MM.1S (cell line): ENCODE measurements around the gene ABCC6.
"Not testable (repeated sequence)": the region's sequence is repeated elsewhere in the genome, so short reads cannot be mapped to it uniquely, and the experiment has no call there.

Experiments
- CTCF ChIP-seq: fragments of 300-600 bp; sonication (generic); IDR thresholded peaks from 2 replicates; pipeline ENCODE4 v1.5.1; 2016; ENCODE audit warnings: antibody characterized with exemption, low read length, mixed read lengths
- EZH2 ChIP-seq: fragments of 300-600 bp; sonication (generic); optimal IDR thresholded peaks from 2 replicates; pipeline ENCODE3; 2017; ENCODE audit warnings: low read depth, mild to moderate bottlenecking, antibody characterized with exemption, low read length, mixed read lengths
- EZH2phosphoT487 ChIP-seq: fragments of 300-600 bp; sonication (generic); IDR thresholded peaks from 2 replicates; pipeline ENCODE4 v1.6.1; 2018; ENCODE audit warnings: antibody characterized with exemption, low read length

DNA sequence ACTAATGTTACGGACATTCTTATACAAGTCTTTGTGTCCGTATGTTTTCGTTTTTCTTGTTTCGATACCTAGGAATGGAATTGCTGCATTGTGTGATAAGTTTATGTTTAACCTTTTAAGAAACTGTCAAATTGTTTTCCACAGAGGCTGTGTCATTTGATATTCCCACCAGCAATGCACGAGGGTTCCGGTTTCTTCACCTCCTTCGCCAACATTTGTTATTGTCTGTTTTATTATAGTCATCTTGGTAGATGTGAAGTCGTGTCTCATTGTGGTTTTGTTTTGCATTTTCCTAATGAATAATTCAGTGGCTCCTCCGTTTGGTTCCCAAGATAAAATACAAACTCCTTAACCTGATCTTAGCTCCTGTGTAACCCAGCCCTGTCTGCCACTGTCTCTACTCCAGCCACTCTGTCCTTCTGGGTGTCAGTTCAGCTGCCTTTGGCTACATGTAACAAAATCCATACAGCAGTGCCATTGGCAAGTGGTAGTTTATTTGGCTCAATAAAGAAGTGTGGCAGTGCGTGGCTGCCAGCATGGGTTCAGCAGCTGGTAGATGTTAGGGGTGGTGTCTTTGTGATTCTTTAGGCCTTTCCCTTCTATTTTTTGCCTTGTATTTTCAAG is 45.0 kb upstream of the ABCC6 start:
- TF ChIP-seq CTCF, EZH2, EZH2phosphoT487: not testable (repeated sequence)
